Stimulated activated CD8-positive, alpha-beta memory T cell treated with anti-CD3 and anti-CD28 coated beads, Interleukin-7, amount 100 ng/mL, for 48 hours (primary cell): ENCODE data around the gene GJE1.

Experiments used
- DNase-seq, 2 donors: peaks; one replicate each; pipeline ENCODE4 v3.0.0-alpha.2; 2020; ENCODE audit warnings: low read depth in 1 of 2; ENCODE audit errors: extremely low read depth in 1 of 2

Gene GJE1

DNA sequence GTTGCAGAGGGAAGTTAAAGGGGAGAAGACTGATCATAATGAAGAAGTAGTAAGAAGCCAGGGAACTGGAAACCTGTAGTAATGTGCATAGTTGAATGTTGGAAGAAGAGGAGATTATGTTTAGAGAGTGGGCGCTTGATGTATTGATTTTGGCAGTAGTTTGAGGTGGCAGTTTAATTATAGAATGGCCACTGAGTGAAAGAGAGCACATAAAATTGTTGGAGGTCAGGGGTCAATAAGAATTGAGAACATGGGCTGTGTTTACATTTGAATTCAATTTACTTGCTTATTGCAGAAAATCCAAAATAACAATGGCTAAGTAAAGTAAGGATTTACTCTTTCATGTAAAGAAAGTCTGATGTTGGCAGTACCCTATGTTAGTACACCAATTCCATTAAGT lies 30.1 kb downstream of the GJE1 start:
- no peak for DNase-seq

GRCh38 chr6:142165227-142165626 lies 32.5 kb downstream of the GJE1 start:
- DNase-seq, result no peak

DNA sequence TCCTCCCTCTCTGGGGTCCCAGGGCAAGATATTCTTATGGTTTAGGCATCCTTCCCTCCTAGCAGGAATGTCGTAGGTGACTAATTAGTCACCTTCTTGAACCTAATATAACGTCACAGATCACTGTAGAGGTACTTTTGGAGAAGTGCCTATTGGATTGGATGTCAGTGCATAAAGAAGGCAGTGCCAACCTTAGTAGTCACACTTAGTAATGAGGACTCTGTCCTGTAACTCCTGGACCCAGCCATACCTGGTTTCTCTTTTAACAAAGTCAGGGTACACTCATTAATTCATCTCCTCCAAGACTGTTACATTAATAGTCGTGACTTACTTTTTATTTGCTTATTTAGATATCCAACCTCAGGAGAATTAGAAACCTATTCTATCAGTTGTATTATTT lies 34.3 kb downstream of the GJE1 start:
- DNase-seq, result no peak

DNA sequence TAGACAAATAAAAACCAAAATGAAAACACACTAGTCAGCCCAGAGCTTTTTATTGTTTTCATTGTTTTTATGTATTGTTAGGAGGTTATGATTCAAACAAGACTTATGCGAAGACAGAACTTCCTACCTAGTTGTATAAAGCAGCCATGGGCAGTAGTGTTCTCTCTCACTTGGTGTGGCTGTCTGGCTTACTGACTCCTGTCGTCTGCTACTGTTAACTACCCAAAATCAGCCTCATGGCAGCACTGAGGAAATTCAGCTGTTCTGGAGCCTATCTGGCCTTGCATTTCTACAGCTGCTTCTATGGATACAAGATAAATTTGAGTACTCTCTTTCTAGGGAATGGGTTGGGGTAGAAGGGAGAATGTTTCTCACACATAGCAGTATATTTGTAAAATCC lies 34.8 kb downstream of the GJE1 start:
- no peak for DNase-seq

DNA sequence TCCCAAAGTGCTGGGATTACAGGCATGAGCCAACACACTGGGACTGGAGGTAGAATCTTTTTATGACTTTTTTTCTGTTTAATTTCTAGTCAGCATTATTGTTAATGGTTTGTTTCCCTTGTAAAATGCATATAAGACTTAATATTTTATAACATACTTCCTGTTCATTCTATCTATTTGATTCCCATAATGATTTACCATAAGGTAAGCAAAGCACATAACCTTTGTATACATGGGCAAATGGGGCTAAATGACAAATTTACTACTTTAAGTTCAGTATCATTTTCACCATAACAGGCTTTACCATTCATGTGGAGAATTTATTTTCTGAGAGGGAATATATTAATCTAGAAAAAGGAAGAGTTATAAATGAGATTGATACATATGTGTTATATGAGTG lies 38.6 kb downstream of the GJE1 start:
- no peak for DNase-seq

DNA sequence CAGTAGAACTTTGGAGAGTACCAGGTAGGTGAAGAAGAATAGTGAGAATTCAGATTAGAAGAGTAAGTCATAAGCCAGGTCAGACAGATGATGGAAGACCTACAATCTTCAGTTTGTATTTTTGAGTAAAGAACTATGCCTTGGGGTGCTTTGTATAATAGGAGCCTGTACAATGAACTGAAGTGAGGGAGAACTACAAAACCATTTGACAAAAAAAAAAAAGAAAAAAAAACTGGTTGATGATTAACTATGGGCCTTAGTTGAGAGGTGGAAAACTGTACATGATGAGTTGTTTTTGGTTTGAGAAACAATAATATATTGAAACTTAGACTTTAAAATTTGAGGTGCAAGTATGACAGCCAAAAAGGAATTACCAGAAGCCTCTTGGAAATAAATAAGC lies 40.0 kb downstream of the GJE1 start:
- no peak for DNase-seq

DNA sequence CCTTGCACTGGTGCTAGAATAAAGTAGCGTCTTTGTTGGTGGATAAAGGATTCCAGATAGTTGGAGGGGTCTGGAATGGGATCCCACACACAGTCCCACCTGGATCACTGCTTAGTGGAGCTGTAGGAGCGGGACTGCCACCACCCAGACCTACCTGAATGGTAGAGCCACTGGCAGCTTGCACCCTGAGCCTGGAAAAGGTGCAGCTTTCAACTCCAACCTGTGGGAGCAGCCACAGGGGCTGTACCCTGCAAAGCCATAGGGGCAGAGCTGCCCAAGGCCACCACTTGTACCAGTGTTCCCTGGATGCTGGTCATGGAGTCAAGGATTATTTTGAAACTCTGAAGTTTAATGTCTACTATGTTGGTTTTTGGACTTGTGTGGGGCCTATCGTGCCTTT lies 41.3 kb downstream of the GJE1 start:
- DNase-seq, result no peak

- no peak for DNase-seq
These were observed 42.0 kb downstream of the GJE1 start for GRCh38 chr6:142174703-142175102.

GRCh38 chr6:142178129-142178528 lies 45.4 kb downstream of the GJE1 start:
- no peak for DNase-seq

- DNase-seq, result no peak
These were observed 49.3 kb downstream of the GJE1 start for GRCh38 chr6:142182004-142182403.

DNA sequence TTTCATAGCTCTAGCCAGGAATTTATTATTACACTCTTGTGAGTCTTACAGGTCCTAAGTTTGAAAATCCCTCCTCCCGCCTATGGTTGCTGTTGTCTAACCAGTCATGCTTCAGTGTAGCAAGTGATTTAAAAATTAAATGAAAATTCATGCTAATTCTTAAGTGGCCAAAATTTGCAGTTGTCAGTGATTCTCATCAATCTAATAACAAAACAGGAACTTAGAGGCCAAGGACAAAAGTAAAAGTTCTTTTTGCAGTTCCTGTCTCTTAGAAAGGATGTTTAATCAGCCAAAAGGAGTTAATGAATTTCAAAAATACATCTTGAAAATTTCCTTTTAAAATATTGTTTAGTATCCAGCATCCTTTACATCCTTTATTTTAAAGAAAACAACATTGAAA lies 50.6 kb downstream of the GJE1 start:
- DNase-seq, result no peak

DNA sequence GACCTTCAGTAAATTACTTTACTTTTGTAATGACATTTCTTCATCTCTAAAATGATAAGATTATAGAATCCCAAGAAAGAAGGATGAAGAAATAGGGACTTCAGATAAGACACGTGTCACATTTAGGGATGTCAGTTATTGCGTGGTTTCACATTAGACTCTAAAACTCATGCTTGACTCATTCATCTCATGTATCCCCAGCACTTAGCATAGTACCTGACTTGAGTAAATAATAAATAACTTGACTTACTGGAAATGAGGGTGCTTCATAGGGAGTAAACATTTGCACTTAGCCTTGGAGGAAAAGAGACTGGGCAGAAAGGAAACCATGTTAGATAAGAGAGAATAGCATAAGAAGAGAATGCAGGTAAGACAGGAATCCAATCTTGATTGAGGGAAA lies 51.6 kb downstream of the GJE1 start:
- DNase-seq, result no peak
